ENCODE measurements around the gene TMA7. TPM values are rescaled to one million over a fixed set of nuclear protein-coding genes. Genes with fewer than 3 reads are reported as not detected.
A peak's percentile ranks its signal among the peaks of the same experiment; 100 is the strongest.
"Not testable (repeated sequence)": the region's sequence is repeated elsewhere in the genome, so short reads cannot be mapped to it uniquely, and the experiment has no call there.

Gene TMA7
- total RNA-seq, 3 donors from 2014 or later, result 270 to 343 (median 333) TPM

DNA sequence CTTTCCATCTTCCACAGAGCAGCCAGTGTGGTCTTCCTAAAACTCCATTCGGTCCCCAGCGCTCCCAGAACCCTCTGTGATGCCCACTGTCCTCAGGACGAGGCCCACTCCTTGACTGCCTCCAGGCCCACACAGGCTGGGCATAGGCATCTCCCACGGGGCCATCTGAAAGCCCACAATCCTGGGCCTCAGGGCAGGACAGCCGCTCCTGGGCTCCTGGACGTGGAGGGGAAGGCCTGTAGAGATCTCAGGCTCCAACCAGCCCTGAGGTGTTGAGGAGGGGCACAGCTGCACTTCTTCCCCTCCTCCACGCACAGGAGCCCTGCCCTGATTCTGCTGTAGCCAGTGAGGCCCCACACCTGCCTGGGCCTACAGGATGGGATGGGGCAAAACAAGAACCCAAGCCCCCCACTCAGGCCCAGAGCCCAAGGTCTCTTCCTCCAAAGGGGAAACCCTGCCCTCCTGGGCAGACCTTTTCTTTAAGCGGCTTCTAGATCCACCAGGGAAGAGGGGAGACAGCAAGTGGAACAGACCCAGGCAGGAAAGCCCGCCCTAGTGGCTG is 38.0 kb downstream of the TMA7 start:
- Histone ChIP-seq H3K27ac (peak overlapping the region in 1 of 2 donors; percentile 48), H3K9me3 (no peaks in the 10 kb centered on the region), H3K36me3 (no peaks in the 10 kb centered on the region), H3K4me3 (no peak overlapping the region), H3K27me3 (no peaks in the 10 kb centered on the region), H3K4me1 (no peaks in the 10 kb centered on the region)
- no peak for DNase-seq (ENCODE audit: low spot score in 2 of 2)
- no peak for TF ChIP-seq POLR2A (IDR thresholded peaks at IDR 0.05)
- TF ChIP-seq, protein P1, sequence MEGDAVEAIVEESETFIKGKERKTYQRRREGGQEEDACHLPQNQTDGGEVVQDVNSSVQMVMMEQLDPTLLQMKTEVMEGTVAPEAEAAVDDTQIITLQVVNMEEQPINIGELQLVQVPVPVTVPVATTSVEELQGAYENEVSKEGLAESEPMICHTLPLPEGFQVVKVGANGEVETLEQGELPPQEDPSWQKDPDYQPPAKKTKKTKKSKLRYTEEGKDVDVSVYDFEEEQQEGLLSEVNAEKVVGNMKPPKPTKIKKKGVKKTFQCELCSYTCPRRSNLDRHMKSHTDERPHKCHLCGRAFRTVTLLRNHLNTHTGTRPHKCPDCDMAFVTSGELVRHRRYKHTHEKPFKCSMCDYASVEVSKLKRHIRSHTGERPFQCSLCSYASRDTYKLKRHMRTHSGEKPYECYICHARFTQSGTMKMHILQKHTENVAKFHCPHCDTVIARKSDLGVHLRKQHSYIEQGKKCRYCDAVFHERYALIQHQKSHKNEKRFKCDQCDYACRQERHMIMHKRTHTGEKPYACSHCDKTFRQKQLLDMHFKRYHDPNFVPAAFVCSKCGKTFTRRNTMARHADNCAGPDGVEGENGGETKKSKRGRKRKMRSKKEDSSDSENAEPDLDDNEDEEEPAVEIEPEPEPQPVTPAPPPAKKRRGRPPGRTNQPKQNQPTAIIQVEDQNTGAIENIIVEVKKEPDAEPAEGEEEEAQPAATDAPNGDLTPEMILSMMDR (IDR thresholded peaks at IDR 0.05), result no peak
- TF ChIP-seq POLR2AphosphoS5 (IDR thresholded peaks at IDR 0.05), result no peak
- intact Hi-C loops (cut with DNase I; ENCODE audit: low total_unique reads), result no loop called here

DNA sequence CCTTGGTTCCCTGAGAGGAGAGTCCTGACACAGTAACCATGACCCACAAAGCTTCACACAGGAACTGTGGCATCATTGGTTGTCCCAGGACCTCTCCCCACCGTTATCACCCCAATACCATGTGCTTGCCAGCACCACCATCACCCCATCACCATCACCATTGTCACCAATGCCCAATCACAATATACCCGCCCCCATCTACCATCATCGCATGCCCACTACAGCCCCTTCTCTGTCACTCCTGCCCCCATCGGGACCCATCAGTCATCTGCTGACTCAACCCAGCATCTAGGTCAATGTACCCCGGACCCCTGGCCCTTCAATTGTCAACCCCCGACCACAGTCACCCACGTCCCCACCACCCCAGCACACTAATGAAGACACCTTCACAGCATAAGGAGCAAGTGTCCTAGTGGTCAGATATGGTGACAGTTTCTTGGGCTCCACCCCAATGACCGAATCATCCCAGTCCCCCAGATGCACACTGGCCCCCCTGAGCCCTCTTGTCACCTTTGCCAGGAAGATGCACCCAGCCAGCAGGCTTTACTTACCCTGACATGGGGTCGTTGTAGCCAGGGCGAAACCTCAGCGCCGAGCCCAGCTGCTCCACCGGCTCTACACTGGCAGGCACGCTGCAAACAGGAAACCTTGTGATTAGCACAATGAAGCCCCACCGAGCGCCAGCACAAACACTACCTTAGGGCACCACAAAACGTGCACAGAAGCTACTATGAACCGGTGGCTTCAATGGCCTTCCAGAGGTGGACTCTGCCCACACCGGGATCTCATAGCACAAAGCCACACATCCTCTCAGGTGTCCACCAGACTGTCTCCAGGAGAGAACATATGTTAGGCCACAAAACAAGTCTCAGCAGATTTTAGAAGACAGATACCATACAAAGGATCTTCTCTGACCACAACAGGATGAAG is 38.8 kb downstream of the TMA7 start:
- H3K36me3 ChIP-seq, result no peaks in the 10 kb centered on the region
- no peaks in the 10 kb centered on the region for H3K9me3 ChIP-seq
- DNase-seq (ENCODE audit: low spot score in 2 of 2), result no peak
- no peak overlapping the region for H3K4me3 ChIP-seq
- peak overlapping the region in 1 of 2 donors; percentile 23 for H3K27ac ChIP-seq
- no peak for TF ChIP-seq POLR2A (IDR thresholded peaks at IDR 0.05)
- no peak for TF ChIP-seq POLR2AphosphoS5 (IDR thresholded peaks at IDR 0.05)
- TF ChIP-seq, protein P1 (IDR thresholded peaks at IDR 0.05), result no peak
- intact Hi-C loops (cut with DNase I; ENCODE audit: low total_unique reads), result no loop called here
- no peaks in the 10 kb centered on the region for H3K4me1 ChIP-seq
- H3K27me3 ChIP-seq, result no peaks in the 10 kb centered on the region

DNA sequence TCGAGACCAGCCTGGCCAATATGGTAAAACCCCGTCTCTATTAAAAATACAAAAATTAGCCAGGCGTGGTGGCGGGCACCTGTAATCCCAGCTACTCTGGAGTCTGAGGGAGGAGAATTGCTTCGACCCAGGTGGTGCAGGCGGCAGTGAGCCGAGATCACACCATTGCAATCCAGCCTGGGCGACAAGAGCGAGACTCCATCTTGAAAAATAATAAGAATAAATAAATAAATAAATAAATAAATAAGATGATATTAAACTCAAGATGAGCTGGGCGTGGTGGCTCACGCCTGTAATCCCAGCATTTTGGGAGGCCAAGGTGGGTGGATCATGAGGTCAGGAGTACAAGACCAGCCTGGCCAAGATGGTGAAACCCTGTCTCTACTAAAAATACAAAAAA is 40.8 kb downstream of the TMA7 start:
- not testable (repeated sequence) for H3K36me3 ChIP-seq; H3K9me3 ChIP-seq; H3K27ac ChIP-seq; H3K4me3 ChIP-seq; H3K27me3 ChIP-seq; H3K4me1 ChIP-seq; DNase-seq (ENCODE audit: low spot score in 2 of 2)
- intact Hi-C loops (cut with DNase I; ENCODE audit: low total_unique reads), result loop anchor here (5.0 kb wide), 1 partner anchor 56 kb away; no protein-coding TSS in a partner anchor

DNA sequence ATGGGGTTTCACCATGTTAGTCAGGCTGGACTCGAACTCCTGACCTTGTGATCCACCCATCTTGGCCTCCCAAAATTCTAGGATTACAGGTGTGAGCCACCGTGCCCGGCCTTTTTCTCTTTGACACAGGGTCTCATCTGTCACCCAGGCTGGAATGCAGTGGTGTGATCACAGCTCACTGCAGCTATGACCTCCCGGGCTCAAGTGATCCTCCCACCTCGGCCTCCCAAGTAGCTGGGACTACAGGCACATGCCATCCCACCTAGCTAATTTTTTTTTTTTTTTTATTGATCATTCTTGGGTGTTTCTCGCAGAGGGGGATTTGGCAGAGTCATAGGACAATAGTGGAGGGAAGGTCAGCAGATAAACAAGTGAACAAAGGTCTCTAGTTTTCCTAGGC is 42.8 kb downstream of the TMA7 start:
- H3K4me3 ChIP-seq; H3K9me3 ChIP-seq; DNase-seq (ENCODE audit: low spot score in 2 of 2); H3K36me3 ChIP-seq; H3K27me3 ChIP-seq; H3K27ac ChIP-seq; H3K4me1 ChIP-seq: not testable (repeated sequence)
- intact Hi-C loops (cut with DNase I; ENCODE audit: low total_unique reads), result loop anchor here (5.0 kb wide), 1 partner anchor 54 kb away; no protein-coding TSS in a partner anchor

DNA sequence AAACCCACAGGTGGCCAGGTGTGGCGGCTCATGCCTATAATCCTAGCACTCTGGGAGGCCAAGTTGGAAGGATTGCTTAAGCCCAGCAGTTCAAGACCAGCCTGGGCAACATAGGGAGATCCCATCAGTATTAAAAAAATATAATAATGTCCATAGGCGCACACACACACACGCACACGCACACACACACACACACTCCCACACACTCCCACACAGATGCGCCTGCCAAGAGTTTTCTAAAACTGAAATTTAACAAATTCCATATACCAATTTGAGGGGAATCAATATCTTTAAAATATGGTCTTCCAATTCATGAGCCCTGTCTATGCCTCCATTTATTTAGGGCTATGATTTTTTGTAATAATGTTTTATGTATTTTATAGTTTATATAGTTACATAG is 46.9 kb downstream of the TMA7 start:
- intact Hi-C loops (cut with DNase I; ENCODE audit: low total_unique reads), result no loop called here

More for the DNA sequence above, 46.9 kb downstream of the TMA7 start:
- DNase-seq (ENCODE audit: low spot score in 2 of 2), result no peak
- TF ChIP-seq, protein P1 (IDR thresholded peaks at IDR 0.05), result no peak
- TF ChIP-seq POLR2A (IDR thresholded peaks at IDR 0.05), result no peak
- TF ChIP-seq POLR2AphosphoS5 (IDR thresholded peaks at IDR 0.05), result no peak
- Histone ChIP-seq H3K27me3 (no peaks in the 10 kb centered on the region), H3K4me3 (no peak overlapping the region), H3K27ac (no peak overlapping the region), H3K4me1 (no peaks in the 10 kb centered on the region), H3K36me3 (no peaks in the 10 kb centered on the region), H3K9me3 (no peaks in the 10 kb centered on the region)

Data from breast epithelium (tissue), 4 donors.